SIG-M5 treated with dmso at 0.1 percent for 504 hours (cell line): Measurements from ENCODE around the gene AKIRIN1.
A peak's percentile ranks its signal among the peaks of the same experiment; 100 is the strongest.
"Not testable (repeated sequence)": the region's sequence is repeated elsewhere in the genome, so short reads cannot be mapped to it uniquely, and the experiment has no call there.

Source experiments
- DNase-seq: peaks from one replicate; lab custom pipeline; 2025; ENCODE audit not compliant: unreplicated experiment; lab: John Stamatoyannopoulos, UW

Gene AKIRIN1, protein sequence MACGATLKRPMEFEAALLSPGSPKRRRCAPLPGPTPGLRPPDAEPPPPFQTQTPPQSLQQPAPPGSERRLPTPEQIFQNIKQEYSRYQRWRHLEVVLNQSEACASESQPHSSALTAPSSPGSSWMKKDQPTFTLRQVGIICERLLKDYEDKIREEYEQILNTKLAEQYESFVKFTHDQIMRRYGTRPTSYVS

GRCh38 chr1:38990738-38991637 is at the start of gene AKIRIN1:
AKIRIN1 (plus strand) TSS chr1:38991276; CDS start chr1:38991381, 105 bp downstream.
- peak; percentile 89 for DNase-seq

- DNase-seq, result no peak
Measured at GRCh38 chr1:38941527-38942019, 49.5 kb upstream of the AKIRIN1 start, which contains the start of gene RHBDL2. RHBDL2 (minus strand) TSS chr1:38941830; CDS start chr1:38919212, 22,618 bp downstream.

DNA sequence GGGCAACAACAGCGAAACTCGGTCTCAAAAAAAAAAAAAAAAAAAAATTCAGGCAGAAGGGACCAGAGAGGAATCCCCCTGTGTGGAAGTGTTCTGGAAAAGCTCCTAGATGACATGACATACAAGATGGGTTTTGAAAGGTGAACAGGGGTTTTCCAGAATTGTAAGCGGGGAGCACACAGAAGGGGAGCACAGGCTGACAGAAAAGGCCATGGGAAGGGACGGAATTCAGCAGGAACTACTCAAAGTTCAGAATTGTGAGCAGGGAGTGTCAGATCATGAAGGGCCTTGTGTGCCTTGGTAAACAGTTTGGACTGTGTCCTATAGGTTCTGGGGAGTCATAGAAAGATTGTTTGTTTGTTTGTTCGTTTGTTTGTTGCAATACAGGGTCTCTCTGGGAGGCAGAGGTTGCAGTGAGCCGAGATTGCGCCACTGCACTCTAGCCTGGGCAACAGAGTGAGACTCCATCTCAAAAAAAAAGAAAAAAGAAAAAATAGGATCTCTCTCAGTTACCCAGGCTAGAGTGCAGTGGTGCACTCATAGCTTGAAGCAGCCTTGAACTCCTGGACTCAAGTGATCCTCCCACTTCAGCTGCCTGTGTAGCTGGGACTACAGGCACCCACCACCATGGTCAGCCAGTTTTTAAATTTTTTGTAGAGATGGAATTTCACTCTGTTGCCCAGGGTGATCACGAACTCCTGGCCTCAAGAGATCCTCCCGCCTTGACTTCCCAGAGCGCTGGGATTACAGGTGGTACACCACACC is 48.2 kb upstream of the AKIRIN1 start:
- no peak for DNase-seq

DNA sequence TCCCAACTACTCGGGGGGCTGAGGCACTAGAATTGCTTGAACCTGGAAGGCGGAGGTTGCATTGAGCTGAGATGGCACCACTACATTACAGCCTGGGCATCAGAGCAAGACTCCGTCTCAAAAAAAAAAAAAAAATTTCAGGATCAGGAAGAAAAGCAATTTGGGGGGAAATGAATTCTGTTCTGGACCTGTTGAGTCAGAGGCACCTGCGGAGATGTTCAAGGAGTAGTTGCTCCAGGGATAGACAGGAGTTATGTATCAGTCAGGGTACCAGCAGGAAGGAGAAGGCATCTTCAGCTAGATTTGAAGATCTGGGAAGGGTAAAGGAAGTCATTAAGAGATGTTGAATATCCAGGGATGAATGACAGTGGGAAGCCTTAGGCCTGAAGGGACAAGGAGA is 46.5 kb upstream of the AKIRIN1 start:
- DNase-seq, result no peak

GRCh38 chr1:38950553-38950952 is 40.5 kb upstream of the AKIRIN1 start:
- no peak for DNase-seq

- no peak for DNase-seq
Measured at GRCh38 chr1:38953433-38953860, 37.6 kb upstream of the AKIRIN1 start.

DNA sequence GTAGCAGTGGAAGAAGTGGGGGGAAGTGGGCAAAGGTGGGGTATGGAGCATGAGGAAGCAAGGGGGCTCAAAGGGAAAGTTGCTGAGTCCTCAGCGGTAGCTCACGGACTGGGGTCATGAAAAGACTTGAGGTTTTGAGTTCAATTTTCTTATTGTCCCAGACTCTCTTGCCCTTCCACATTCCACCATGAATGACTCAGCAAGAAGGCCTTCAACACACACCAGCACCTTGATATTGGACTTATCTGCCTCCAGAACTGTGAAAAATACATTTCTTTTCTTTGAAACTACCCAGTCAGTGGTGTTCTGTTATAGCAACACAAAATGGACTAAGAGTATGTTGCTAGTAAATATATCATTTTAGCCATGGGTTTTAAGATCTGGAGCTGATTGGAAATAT is 32.1 kb upstream of the AKIRIN1 start:
- peak; percentile 10 for DNase-seq

DNA sequence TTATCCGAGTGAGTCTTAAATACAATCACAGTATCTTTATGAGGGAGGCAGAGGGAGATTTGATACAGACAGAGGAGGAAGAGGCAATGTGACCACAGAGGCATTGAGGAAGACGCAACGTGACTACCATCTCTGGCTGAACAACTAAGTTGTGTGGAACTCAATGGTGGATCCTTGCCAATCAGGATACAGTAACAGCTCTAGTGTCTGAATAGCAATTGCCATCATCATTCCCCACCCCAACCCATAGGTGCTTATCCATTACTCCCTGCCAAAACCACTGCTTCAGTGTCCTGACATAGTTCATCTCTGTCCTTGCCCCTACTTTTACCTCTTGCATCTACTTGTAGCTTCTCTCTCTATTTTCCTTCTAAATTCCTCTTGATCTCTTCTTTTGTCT is 29.0 kb upstream of the AKIRIN1 start:
- no peak for DNase-seq

- no peak for DNase-seq
Measured at GRCh38 chr1:38962560-38962959, 28.5 kb upstream of the AKIRIN1 start.

DNA sequence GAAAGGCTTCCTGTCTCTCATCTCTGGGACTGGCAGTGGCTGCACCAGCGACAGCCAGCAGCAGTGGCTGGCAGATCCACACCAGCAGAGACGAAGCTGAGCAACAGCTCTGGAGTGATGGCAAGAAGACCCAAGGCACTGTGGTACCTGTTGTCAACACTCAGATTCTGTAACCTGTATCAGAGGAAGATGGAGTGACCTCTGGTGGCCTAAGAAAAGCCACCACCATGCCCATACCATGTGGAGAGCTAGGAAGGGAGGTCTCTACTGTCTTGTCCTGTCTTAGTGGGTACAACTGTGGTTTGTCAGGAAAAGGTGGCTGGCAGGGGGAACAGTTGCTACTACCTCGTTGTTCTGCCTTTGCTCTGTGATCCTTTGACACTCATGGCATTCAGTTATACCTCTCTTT is 26.9 kb upstream of the AKIRIN1 start:
- DNase-seq, result no peak

GRCh38 chr1:38973145-38973544 is 17.9 kb upstream of the AKIRIN1 start:
- DNase-seq, result not testable (repeated sequence)

GRCh38 chr1:38973659-38974437 is 17.2 kb upstream of the AKIRIN1 start:
- DNase-seq, result no peak

DNA sequence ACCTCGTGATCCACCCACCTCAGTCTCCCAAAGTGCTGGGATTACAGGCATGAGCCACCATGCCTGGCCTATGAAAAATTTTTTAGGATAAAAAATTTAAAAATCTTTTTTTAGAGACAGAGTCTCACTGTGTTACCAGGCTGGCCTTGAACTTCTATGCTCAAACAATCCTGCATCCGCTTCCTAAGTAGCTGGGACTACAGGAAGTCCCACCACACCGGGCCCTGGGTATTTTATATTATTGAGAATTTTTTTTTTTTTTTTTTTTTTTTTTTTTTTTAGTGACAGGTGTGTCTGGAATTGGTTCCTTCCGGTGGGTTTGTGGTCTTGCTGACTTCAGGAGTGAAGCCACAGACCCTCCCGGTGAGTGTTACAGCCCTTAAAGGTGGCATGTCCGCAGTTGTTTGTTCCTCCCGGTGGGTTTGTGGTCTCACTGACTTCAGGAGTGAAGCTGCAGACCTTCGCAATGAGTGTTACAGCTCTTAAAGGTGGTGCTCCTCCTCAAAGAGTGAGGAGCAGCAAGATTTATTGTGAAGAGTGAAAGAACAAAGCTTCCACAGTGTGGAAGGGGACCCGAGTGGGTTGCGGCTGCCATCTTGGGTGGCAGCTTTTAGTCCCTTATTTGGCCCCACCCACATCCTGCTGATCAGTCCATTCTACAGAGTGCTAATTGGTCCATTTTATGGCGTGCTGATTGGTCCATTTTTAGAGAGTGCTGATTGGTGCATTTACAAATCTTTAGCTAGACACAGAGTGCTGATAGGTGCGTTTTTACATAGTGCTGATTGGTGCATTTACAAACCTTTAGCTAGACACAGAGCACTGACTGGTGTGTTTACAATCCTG is 13.5 kb upstream of the AKIRIN1 start:
- not testable (repeated sequence) for DNase-seq

DNA sequence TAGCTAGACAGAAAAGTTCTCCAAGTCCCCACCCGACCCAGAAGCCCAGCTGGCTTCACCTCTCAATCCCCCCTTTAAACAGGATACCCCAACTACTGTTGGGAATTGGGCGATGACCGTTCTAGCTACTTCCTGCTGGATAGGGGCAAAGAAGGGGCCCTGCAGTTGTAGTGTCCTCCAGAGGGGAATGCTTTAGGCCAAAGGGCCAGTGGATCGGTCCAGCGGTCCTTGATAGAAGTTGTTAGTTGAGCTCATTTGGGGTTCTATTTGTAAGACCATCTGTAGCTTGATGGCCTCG is 12.9 kb upstream of the AKIRIN1 start:
- DNase-seq, result not testable (repeated sequence)

GRCh38 chr1:38979380-38979779 is 11.7 kb upstream of the AKIRIN1 start:
- DNase-seq, result not testable (repeated sequence)

DNA sequence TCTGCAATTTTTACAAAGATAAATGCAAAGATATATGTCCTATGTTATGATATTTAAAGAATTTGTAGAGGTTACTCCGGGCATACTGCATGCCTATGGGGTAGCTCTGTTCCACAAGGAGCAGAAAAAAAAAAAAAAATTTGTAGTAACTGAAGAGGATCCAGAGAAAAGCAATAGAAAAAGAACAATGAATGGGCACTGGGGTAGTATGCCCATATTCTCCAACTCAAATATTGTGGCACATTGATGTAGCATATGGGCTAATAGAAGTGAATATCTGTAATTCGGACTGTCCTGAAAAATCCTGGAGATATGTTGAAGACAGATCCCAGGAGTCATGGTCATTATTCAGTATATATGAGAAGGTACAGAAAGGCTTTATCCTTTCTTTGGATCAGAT is 1.1 kb upstream of the AKIRIN1 start:
- no peak for DNase-seq

DNA sequence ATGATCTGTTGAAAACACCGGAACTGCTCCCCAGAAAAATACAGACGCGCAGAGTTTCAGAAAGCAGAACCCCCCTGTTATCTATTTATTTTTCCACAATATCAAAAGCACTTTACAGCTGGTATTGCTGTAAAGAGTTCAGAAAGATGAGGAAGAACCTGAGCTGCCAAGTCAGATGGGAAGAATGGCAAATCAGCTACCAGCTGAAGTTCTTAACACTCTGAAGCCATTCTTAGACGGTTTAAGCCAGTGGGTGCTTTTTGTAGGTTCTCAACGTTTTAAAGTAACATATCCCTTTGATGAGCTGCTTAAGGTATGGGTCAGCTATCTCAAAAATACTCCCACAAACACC is 714 bp upstream of the AKIRIN1 start:
- DNase-seq, result no peak

DNA sequence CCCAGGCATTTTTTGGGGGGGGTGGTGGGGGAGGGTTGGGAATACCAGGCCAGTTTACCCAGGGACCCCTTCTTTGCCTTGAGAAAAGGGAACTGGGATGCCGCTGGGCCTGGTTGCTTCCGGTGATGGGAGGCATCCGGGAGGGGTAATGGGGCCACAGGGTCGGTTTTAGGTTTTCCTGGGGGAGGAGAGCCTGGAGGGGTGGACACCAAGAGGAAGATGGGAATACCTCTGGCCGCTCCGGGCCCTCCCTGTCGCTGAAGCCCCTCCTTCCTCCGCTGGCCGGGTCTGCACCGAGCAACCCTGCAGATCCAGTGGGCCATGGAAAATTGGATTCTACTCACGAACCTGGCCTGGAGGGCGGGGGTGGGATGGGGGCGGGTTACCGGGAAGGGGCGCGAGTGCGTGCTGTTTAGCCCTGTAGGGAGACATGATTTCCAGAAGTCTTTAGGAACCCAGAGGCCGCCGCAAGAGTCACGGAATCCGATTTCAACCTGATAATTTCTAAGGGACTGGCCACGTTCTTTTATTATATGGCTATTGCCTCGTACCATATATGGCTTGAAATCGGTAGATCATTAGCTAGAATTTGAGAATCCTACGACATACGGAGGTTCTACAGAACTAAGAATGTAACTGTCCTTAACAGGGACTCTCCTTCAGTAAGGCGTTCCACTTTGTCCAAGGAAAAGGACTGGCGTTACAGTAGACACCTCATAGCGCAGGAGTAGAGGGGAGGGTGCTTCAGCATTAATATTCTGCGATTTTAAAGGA is 749 bp downstream of the AKIRIN1 start:
- peak; percentile 23 for DNase-seq
